Glomerular endothelial cell (primary cell): Measurements from ENCODE around the gene RALB. TPM values are rescaled to one million over a fixed set of nuclear protein-coding genes. Genes with fewer than 3 reads are reported as not detected.

Experiments used
- DNase-seq: peaks from one replicate; pipeline ENCODE4 v3.0.0-alpha.2; 2011; ENCODE audit warnings: low read depth, low spot score; ENCODE audit errors: extremely low read depth
- total RNA-seq: library from RNA; depleted of rRNA; stranded (reverse); fragments of >200 nt; gene quantifications from 2 replicates; pipeline ENCODE4 v1.2.3, GENCODE V29; 2015

RALB gene
- total RNA-seq, 1 donor from 2014 or later = 132 TPM

DNA sequence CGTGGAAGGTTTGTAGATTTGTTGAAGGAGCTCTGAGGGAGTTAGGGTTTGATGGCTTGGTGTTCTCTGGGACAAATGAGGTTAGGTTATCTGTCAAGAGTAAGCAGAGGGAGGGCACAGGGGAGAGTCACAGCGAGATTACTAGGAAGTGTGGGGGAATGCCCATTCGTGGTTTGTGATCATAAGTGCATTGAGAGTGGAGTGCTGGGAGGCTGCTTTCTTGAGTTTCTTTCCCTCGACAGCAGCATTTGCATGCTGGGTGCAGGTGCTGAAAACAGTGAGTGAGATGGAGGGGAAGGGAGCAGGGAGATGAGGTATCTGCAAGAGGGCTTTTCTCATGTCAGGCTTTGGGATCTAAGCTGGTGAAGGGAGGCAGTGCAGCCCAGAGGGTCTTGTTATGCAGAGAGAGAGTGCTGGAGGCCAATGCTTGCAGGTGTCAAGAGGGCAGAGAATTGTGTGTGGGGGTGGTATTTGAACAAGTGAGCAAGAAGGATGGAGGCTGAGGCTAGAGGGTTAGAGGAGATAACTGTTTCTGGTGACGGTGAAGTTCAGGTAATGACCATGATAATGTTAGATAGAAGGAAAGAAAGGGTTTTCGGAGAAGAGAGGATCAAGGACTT, 8.8 kb downstream of the RALB start:
- no peak for DNase-seq

DNA sequence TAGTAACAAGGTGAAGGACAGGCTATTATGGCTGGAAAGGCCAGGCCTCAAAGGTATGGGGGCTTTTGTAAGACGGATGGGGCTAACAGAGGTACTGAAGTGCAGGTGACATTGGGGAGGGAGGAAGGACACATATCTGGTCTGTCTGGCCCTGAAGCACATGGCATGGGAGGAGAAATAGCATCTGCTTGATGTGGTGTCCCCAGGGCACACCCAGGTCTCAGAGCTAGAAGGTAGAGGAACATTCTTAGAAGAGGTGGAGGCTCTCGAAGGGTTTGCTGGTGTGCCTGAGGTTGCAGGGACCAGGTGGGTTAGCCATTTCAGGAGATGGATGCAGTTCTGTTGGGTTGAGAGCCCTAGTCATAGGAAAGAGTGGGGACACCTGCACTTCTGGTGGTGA, 9.5 kb downstream of the RALB start:
- DNase-seq = no peak

DNA sequence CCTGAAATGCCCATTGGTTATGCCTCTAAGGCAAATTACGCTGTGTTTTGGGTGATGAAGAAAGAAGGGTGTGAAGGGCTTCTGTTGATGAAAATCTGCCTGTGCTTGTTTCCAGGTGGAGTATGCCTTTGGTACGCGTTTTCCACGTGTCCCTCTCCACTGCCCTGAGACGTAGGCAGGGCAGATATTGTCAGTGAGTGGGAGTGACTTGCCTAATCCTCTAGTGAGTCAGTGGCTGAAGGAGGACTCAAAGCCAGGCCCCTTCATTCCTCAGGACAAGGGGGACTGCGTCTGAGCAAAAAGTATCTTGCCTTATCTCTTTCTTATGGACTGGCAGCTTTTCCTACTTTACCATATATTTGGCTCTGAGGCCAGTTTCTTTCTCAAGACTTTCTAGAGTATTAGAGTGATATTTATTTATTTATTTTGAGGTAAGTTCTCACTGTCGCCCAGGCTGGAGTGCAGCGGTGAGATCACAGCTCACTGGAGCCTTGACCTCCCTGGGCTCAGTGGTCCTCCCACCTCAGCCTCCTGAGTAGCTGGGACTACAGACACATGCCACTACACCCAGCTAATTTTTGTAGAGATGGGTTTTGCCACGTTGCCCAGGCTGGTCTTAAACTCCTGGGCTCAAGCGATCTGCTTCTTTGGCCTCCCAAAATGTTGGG, 10.2 kb downstream of the RALB start:
- no peak for DNase-seq

DNA sequence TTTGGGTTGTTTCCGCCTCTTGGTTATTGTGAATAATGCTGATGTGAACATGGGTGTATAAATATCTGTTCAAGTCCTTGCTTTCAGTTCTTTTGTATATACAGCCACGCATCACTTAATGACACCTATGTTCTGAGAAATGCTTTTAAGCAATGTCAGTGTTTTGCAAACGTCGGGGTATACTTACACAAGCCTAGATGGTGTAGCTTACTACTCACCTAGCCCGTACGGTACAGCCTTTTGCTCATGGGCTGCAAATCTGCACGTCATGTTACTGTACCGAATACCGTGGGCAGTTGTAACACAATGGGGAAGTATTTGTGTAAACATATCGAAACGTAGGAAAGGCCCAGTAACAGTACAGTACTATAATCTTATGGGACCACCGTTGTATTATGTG, 12.4 kb downstream of the RALB start:
- no peak for DNase-seq

DNA sequence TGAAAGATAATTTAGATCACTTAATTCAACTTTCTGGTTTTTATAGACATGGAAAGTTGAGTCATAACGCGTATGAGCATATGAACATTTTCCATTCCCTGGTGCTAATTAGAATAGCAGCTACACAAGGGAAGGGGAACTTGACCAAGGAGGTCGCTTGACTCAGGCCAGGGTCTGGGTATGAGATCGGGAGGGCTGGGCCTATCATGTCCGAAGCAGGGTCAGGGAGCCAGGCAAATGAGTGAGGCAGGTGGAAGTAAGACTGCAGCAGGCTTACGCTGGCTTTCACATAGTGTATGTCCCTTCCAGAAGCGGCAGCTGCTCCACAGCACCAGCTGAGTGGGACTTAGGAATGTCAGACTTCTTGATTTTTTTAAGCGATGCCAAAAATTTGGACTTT, 14.7 kb downstream of the RALB start:
- DNase-seq = no peak

GRCh38 chr2:120269076-120269744, 16.6 kb downstream of the RALB start:
- DNase-seq = no peak

- no peak for DNase-seq
These were observed 17.2 kb downstream of the RALB start for GRCh38 chr2:120269816-120270215.

GRCh38 chr2:120271711-120272379, 19.2 kb downstream of the RALB start:
- DNase-seq = no peak

- DNase-seq = no peak
These were observed 20.3 kb downstream of the RALB start for GRCh38 chr2:120272763-120273481.

DNA sequence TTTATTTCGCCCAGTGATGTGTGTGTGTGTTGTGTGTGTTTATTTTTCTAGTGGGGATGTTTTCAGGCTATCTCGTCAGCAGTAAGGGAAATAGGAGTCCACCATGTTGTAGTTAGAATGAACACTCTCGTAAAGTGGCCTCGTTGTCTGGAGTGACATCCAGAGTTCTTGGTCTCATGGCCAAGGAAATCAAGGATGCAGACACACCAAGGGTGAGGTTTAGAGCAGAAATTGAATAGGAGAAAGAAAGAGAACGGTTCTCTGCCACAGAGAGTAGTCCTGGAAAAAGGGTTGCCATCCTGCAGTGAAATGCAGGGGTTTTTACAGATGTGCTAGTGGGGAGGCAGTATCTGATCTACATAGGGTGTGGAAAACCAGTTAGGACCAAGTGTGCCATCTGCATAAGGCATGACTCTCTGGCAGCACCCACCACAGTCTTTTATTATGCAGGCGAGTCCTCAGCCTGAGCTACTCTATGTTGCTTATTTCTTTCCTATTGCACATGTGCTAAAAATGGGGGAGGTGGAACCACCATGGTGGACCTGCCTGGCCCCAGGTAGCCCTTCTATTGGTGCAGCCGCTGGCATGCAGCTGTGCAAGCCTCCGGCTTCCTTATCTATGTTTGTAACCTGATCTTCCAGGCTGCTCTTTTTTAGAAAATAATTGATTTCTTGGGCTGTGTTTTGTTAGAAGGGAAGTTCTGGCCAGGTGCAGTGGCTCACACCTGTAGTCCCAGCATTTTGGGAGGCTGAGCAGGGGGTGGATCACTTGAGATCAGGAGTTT, 23.2 kb downstream of the RALB start:
- DNase-seq = no peak

GRCh38 chr2:120277505-120278205, 25.0 kb downstream of the RALB start:
- DNase-seq = no peak

- no peak for DNase-seq
These were observed 26.2 kb downstream of the RALB start for GRCh38 chr2:120278901-120279300.

- no peak for DNase-seq
These were observed 27.1 kb downstream of the RALB start for GRCh38 chr2:120279708-120280107.

DNA sequence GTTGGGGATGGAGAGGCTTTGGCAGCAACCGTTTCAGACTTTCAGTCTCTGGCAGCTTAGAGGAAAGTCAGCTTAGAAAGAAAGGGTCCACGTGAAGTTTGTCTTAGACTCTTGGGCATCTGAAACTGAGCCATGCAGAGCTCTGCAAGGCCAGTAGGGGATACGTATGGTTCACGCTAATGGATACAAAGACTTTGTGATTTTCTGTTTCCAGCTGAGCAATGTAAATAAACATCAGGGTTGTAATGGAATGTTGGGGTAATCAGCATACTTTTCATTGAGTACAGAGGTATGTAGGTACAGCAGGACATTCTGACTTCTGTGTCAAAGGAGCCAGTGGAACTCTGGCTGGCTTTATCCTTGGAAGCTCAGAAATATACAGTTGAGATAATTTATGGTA, 31.0 kb downstream of the RALB start:
- DNase-seq = no peak

DNA sequence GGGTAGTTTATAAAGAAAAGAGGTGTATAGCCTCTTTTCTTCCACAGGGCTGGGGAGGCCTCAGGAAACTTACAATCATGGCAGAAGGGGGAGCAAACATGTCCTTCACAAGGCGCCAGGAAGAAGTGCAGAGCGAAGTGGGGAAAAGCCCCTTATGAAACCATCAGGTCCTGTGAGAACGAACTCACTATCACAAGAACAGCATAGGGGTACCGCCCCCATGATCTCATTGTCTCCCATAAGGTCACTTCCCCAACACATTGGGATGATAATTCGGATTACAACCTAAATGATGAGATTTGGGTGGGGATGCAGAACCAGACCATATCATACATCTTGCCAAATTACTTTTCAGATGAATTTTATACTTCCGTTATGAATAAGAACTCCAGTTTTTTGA, 32.4 kb downstream of the RALB start:
- DNase-seq = no peak

DNA sequence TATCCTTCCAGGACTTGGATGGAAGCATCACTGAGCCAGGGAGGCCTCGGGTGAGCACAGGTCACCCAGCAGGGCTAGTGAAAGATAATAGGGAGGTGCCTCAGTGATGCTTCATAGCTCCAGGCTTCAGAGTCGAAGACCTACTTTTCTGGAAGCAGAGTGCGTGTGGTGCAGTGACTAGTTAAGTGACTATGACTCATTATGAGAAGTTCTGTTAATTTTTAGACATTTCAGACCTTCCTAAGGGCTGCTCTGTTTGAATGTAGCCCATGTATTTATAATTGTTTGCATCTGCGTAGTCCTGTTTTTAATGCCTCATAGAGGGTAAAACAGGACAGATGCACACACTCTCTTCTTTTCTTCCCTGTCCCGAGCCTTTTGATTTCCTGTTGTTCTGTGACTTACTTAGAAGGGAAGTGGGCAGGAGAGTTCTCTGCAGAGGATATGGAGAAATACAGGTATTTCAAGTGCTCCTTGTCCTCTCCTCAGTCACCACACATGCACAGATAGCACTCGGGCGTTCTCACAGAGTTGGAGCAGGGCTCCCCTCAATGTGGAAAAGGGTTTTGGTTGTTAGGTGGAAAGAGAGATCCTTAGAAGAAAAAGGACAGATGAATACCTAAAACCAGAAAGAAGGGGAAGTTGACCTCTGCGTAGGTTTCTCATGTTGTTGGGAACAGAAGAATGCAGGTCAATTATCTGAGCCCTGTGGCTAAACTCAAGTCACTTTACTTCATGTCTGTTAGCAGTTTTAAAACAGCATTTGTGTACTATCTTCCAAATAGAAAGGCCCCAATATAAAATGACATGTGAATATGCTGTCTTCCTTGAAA, 34.7 kb downstream of the RALB start:
- DNase-seq = no peak

DNA sequence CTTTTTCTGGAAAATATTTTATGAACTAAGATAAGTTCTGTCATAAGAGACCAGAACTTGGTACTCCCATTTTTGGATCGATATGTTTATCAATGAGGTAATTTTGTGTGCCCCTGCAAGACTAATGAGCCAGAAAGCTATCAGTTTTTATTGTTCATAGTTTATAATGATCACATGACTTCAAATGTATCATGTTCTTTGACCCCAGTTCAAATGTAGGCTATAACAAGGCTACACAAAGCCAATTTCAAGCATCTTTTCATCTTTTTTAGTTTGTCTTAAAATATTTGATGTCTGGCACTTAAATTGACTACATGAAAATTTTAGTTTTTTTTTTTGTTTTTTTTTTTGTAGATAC, 35.3 kb downstream of the RALB start:
- no peak for DNase-seq

- DNase-seq = no peak
These were observed 36.7 kb downstream of the RALB start for GRCh38 chr2:120289221-120289906.
